HPDE6-E6E7 (cell line): ENCODE results near the gene SPRY4.
A peak's percentile ranks its signal among the peaks of the same experiment; 100 is the strongest.
"Not testable (repeated sequence)": the region's sequence is repeated elsewhere in the genome, so short reads cannot be mapped to it uniquely, and the experiment has no call there.

ENCODE experiments used
- DNase-seq: peaks from one replicate; pipeline ENCODE4 v3.0.0; 2011; ENCODE audit warnings: missing footprints; ENCODE audit errors: extremely low spot score

Gene SPRY4

DNA sequence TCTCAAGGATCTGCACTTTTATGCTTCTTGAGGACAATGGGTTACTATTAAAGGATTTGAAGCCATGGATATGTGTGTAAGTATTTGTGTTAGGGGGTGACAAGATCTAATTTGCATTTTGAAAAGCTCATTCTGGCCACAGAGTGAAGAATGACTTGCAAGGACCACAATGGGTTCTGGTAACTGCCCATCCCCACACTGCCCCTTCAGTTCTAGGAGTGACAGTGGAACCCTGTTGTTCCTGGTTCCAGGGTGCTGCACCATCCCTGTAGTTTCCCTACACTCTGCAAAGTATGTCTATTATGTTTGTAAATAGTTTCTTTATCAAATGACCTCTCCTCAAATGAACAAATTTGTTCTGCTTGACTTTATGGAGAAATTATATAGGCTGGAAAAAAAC, 9.7 kb upstream of the SPRY4 start:
- DNase-seq, result no peak

- not testable (repeated sequence) for DNase-seq
Measured at GRCh38 chr5:142333749-142334148, 8.9 kb upstream of the SPRY4 start.

DNA sequence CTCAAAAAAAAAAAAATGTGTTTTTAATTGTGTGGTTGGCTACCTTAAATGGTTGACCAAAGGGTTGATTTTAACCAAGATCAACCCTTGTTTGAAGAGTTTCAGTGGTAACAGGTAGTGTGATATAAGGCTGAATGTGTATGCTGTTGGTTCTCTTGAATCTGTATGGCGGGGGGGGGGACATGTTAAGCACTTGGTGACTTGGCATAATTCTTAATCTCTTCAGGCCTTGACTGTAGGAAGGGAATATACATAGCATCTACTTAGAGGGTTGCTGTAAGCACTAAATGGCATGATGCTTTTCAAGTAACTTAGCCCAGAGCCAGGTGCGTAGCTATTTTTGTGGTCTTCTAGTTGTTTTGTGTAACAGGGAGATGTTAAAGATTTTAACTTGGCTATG, 5.6 kb upstream of the SPRY4 start:
- DNase-seq, result no peak

DNA sequence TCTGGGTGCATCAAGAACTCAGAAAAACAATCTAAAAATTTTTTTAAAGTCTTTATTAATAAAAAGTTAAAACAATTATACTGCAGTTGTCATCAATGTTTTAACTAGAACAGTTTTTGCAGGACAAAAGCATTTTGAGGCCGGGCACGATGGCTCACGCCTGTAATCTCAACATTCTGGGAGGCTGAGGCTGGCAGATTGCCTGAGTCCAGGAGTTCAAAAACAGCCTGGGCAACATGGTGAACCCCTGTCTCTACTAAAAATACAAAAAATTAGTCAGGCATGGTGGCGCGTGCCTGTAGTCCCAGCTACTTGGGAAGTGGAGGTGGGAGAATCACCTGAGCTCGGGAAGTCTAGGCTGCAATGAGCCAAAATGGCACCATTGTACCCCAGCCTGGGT, 5.2 kb upstream of the SPRY4 start:
- DNase-seq, result no peak

DNA sequence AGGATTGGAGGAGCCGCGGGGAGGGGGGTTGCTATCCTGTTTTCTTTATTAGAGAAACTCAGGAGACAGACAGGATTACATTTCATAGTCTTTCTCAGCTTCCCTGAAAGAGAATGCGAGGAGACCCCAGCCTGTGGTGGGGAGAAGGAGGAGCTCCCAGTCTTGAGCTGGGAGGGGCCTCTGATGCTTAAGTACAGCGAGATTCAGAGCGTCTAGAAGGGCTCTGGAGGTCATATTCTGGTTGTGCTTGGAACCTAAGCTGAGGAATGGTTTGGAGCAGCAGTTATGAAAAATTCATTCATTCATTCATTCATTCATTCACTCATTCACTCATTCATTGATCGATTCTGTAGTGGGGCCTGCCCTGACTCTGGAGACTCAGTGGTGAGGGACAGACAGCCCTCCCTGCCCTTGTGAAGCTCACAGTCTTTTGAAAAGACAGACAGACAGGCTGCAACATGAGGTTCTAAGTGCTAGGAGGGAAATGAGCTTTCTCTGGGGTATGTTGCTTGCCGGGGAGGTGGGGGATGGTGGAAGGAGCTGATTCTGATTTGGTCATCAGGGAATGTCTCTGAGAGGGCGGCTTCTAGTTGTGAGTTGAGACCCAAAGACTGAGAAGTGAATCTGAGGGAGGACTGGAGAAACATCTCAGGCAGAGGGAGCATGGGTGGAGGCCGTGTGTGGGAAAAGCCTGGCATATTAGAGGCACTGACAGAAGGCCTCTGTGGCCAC, 2.5 kb upstream of the SPRY4 start:
- DNase-seq, result no peak

GRCh38 chr5:142326480-142326938, 1.7 kb upstream of the SPRY4 start:
- no peak for DNase-seq

DNA sequence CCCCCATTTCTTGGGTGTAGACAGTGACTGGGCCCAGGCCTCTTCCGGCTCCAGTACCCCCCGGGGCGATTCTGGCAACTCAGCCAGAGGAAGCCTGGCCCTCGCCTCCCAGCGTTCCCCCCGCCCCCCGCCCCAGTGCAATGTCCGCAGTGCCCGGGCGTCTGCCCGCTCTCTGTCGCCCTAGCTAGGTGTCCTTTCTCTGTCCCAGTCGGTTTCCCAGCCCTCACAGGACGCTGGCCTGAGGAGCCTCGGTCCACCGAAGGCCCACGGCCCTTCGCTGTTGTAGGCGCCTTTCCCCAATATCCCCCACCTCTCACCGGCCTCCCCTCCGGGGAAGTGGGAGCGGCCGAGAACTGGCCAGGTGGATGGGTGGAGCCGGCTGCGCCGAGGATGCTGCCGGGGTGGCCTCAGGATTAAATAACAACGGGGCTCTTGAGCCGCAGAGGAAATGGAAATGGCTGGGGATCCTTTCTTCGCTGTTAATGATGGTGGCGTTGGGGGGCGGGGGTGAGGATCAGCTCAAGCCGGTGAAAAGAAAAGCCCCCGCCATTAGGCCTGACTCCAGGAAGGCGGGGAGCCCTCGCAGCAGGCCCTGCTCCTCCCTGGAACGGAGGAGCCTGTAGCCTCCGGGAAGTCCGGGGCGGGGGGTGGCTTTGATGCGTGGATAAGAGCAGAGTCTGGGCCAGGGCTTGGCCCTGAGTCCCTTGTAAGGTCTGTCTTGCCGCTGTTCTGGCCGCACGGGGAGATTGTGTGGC, 1.1 kb upstream of the SPRY4 start:
- peak; percentile 58 for DNase-seq

GRCh38 chr5:142324136-142324870, 518 bp downstream of the SPRY4 start:
- no peak for DNase-seq

DNA sequence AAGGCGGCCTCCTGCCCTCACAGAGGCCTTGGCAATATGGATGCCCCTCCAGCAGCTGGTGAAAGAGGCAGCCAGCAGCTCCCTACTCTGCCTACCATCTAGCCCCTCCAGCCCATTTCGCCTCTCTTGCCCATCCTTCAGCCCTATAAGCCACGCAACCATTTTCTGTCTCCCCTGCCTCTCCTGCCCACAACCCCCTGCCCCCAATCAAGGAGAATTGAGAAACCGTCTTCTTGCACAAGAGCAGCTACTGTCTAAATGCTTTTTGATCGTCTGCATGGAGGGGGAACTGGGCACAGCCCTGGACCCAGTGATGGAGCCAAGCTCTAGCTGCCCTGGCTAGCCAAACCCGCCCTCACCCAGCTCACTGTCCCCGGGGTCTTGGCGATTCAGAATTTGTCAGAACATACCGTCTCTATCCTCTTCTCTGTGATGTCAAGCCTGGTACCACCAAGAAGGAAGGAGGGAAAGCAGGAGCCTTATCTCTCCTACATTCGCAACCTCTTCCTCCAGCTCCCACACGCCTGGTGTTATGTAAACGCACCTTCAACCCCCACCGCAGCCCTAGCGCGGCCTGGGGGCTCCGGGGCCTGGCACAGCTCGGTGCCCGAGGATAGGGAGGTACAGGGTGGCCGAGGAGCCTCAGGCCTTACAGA, 1.2 kb downstream of the SPRY4 start:
- DNase-seq, result no peak

DNA sequence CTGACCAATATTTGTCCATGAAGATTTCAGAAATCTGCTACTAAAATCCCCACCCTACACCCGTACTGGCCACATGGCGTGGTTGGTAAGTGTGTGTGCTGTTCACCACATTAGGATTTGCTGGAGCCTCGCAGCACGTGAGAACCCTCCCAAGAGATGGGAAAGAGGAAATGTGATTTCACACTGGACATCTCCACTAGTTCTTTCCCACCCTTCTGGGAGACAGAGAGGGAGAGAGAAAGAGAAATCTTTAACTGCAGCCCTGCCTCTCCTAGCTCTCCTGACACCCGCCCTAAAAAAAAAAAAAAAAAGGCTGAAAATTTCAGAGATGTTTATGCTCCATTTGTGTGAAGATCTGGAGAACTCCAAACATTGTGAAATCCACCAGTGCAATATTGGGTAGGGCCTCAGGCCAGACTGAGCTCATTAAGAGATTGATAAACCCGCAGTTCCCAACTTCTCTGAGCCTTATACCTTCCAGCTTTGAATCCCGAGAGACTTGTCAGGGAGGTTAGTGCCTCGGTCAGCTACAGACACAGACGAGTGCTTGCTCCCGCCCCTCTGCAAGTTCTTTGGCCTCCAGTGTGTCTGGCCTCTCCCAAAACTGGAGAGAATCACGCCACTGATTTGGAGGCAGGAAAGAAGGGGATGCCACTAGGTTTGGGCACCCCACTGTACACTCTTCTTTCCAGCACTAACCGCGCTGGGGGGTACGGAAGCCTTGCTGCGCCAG, 1.9 kb downstream of the SPRY4 start:
- no peak for DNase-seq

- DNase-seq, result no peak
Measured at GRCh38 chr5:142322403-142322746, 2.4 kb downstream of the SPRY4 start.

- DNase-seq, result no peak
Measured at GRCh38 chr5:142320851-142321560, 3.8 kb downstream of the SPRY4 start.

- DNase-seq, result no peak
Measured at GRCh38 chr5:142320430-142320738, 4.4 kb downstream of the SPRY4 start.

GRCh38 chr5:142319560-142320429, 5.0 kb downstream of the SPRY4 start:
- DNase-seq, result no peak

- DNase-seq, result no peak
Measured at GRCh38 chr5:142319105-142319504, 5.7 kb downstream of the SPRY4 start.

GRCh38 chr5:142317753-142318152, 7.1 kb downstream of the SPRY4 start:
- no peak for DNase-seq

GRCh38 chr5:142317173-142317572, 7.6 kb downstream of the SPRY4 start:
- DNase-seq, result no peak

GRCh38 chr5:142316681-142317080, 8.1 kb downstream of the SPRY4 start:
- DNase-seq, result no peak

DNA sequence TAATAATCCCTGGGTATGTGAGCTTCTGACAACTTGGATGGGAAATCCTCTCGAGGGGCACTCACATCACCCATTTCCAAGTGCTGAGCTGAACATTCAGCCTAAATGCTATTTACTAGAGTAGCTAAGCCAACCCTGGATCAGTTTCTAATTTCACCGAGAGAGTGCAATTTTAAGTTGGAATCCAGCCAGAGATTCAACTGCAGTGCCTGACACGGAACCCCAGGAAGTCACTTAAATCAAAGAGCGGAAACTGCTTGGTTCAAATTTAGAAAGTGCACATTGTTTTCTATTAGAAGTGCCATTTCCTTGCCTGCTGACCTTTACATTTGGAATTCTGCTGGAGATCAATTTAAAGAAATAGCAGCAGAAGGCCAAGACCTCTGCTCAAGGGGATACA, 8.8 kb downstream of the SPRY4 start:
- DNase-seq, result no peak
